PC-3 (cell line): ENCODE measurements around the gene BORCS5. TPM values are rescaled to one million over a fixed set of nuclear protein-coding genes. Genes with fewer than 3 reads are reported as not detected.

Source experiments
- ATAC-seq: fragments of 200-7000 bp; cut with Tn5 transposase; 2 replicates; pipeline ENCODE4 v1.9.1; 2020; ENCODE audit warnings: mild to moderate bottlenecking, moderate library complexity
- BruUV-seq: library from RNA; stranded (reverse); fragments of 400-500 nt; replicated peaks from 2 replicates; lab custom pipeline; 2021; lab: Mats Ljungman, UMichigan
- CTCF ChIA-PET: fragments of 300-600 bp; sonication (Branson Sonifier 250); formaldehyde crosslinking; loops from one replicate; lab custom pipeline; 2022; ENCODE audit warnings: antibody characterized with exemption; lab: Charles Lee
- POLR2A ChIA-PET: fragments of 300-600 bp; sonication (Branson Sonifier 250); formaldehyde crosslinking; loops from one replicate; lab custom pipeline; 2022; ENCODE audit warnings: antibody characterized with exemption; ENCODE audit not compliant: unreplicated experiment; lab: Charles Lee
- DNase-seq: peaks from one replicate; pipeline ENCODE4 v3.0.0-alpha.2; 2015
- H2AFZ ChIP-seq: fragments of 300-600 bp; sonication (generic); 2 replicates; pipeline ENCODE4 v1.6.0; 2016; ENCODE audit warnings: antibody characterized with exemption, low read length
- H3F3A ChIP-seq: fragments of 300-600 bp; sonication (generic); one replicate; pipeline ENCODE4 v1.6.0; 2017; ENCODE audit warnings: antibody characterized with exemption, low read length, control low read depth, mild to moderate bottlenecking; ENCODE audit not compliant: unreplicated experiment
- H3K27ac ChIP-seq: fragments of 300-600 bp; sonication (generic); 2 replicates; pipeline ENCODE4 v1.5.1; 2016; ENCODE audit warnings: mild to moderate bottlenecking, low read length
- H3K27me3 ChIP-seq: fragments of 300-600 bp; sonication (generic); 2 replicates; pipeline ENCODE4 v1.6.1; 2016; ENCODE audit warnings: low read length, mixed read lengths
- H3K36me3 ChIP-seq: fragments of 300-600 bp; sonication (generic); 2 replicates; pipeline ENCODE4 v1.6.1; 2016; ENCODE audit warnings: low read depth, mixed run types, low read length, mixed read lengths
- H3K4me1 ChIP-seq: fragments of 300-600 bp; sonication (generic); 2 replicates; pipeline ENCODE4 v1.5.1; 2016; ENCODE audit warnings: low read length; ENCODE audit not compliant: insufficient read depth
- H3K4me2 ChIP-seq: fragments of 300-600 bp; sonication (generic); 2 replicates; pipeline ENCODE4 v1.6.0; 2016; ENCODE audit warnings: low read length
- H3K4me3 ChIP-seq: fragments of 300-600 bp; sonication (generic); 2 replicates; pipeline ENCODE4 v1.5.1; 2016; ENCODE audit warnings: mild to moderate bottlenecking, low read length, mixed read lengths
- H3K79me2 ChIP-seq: fragments of 300-600 bp; sonication (generic); 2 replicates; pipeline ENCODE4 v1.6.1; 2017; ENCODE audit warnings: low read length, mixed read lengths
- H3K9ac ChIP-seq: fragments of 300-600 bp; sonication (generic); 2 replicates; pipeline ENCODE4 v1.6.0; 2016; ENCODE audit warnings: mild to moderate bottlenecking, low read length
- H3K9me2 ChIP-seq: fragments of 300-600 bp; sonication (generic); replicated peaks from 2 replicates; pipeline ENCODE4 v1.6.1; 2016; ENCODE audit warnings: mixed run types, low read length, mixed read lengths
- H3K9me3 ChIP-seq: fragments of 300-600 bp; sonication (generic); 2 replicates; pipeline ENCODE4 v1.6.1; 2016; ENCODE audit warnings: low read length, mixed read lengths
- H4K20me1 ChIP-seq: fragments of 300-600 bp; sonication (generic); 2 replicates; pipeline ENCODE4 v1.6.1; 2016; ENCODE audit warnings: low read length, mixed read lengths
- CTCF ChIP-seq: fragments of 300-600 bp; sonication (generic); conservative IDR thresholded peaks from 2 replicates; pipeline ENCODE4 v1.5.1; 2017; ENCODE audit warnings: antibody characterized with exemption, low read depth, mild to moderate bottlenecking, low read length
- EZH2 ChIP-seq: fragments of 300-600 bp; sonication (generic); IDR thresholded peaks from one replicate; pipeline ENCODE4 v1.6.1; 2017; ENCODE audit warnings: antibody characterized with exemption, mild to moderate bottlenecking, low read length; ENCODE audit not compliant: unreplicated experiment
- EZH2phosphoT487 ChIP-seq: fragments of 300-600 bp; sonication (generic); IDR thresholded peaks from 2 replicates; pipeline ENCODE4 v1.6.1; 2018; ENCODE audit warnings: mild to moderate bottlenecking, antibody characterized with exemption, low read length, borderline replicate concordance
- intact Hi-C: fragments of 100-400 bp; cut with micrococcal nuclease; formaldehyde crosslinking; loops from 2 replicates; pipeline ENCODE4 v1.9.0; 2023
- total RNA-seq: library from RNA; depleted of rRNA; stranded (reverse); fragments of >200 nt; gene quantifications from 2 replicates; pipeline ENCODE4 v1.2.3, GENCODE V29; 2014

BORCS5 gene
- total RNA-seq, 1 experiment from 2014 or later: 2.3 TPM

DNA sequence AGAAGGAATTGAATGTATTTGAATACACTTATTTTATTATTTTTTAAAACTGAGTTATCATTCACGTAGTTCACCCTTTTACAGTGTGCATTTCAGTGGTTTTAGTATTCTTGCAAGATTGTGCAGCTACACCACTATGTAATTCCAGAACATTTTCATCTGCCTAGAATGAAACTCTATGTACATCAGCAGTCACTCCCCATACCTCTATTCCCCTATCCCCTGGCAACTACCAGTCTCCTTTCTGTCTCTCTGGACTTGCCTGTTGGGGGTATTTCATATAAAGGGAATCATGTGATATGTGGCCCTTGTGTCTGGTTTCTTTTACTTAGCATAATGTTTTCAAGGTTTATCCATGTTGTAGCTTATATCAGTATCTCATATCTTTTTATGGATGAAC, 96.8 kb downstream of the BORCS5 start:
- Histone ChIP-seq H4K20me1 (no peaks in the 10 kb centered on the region), H3K9me2 (no peaks in the 10 kb centered on the region), H3K36me3 (no peaks in the 10 kb centered on the region), H3K9me3 (no peaks in the 10 kb centered on the region), H3F3A (no peaks in the 10 kb centered on the region), H3K4me1 (peaks cover 22% of the 10 kb centered on the region), H3K27me3 (no peaks in the 10 kb centered on the region), H3K9ac (no peak overlapping the region), H3K79me2 (no peaks in the 10 kb centered on the region), H3K27ac (no peak overlapping the region), H3K4me3 (no peak overlapping the region), H3K4me2 (no peak overlapping the region), H2AFZ (no peak overlapping the region)
- DNase-seq (no peak), ATAC-seq (no peak)
- POLR2A ChIA-PET: no interaction called here
- no TSS peak for BruUV-seq
- CTCF ChIA-PET: no interaction called here
- TF ChIP-seq EZH2 (no peak), EZH2phosphoT487 (no peak), CTCF (no peak)
- intact Hi-C loops: no loop called here

DNA sequence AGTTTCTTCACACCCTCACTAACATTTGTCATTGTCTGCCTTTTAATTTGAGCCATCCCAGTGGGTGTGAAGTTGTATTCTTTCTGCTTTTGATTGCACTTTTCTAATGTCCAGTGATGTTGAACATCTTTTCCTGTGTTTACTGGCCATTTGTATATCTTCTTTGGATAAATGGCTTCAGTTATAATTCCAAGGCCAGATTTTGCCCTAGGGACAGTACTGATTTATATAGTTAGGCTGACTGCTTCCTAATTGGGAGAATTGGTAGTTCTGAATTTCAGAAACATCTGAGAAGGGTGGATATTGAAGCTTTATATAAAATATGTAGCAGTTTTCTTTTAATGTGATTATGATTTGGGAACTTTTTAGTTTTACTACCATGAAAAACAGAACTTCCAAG, 97.4 kb downstream of the BORCS5 start:
- Histone ChIP-seq H3K9me3 (no peaks in the 10 kb centered on the region), H3K4me3 (no peak overlapping the region), H3K4me1 (peaks cover 21% of the 10 kb centered on the region), H3K27ac (no peak overlapping the region), H3K27me3 (no peaks in the 10 kb centered on the region), H4K20me1 (no peaks in the 10 kb centered on the region), H3K9me2 (no peaks in the 10 kb centered on the region), H2AFZ (no peak overlapping the region), H3K4me2 (no peak overlapping the region), H3K9ac (no peak overlapping the region), H3K36me3 (no peaks in the 10 kb centered on the region), H3F3A (no peaks in the 10 kb centered on the region), H3K79me2 (no peaks in the 10 kb centered on the region)
- CTCF ChIA-PET: no interaction called here
- POLR2A ChIA-PET: interaction anchor here (0.6 kb wide), 1 partner anchor 15 kb away, joined by 5 read pairs; no protein-coding TSS in a partner anchor
- intact Hi-C loops: no loop called here
- ATAC-seq (no peak), DNase-seq (no peak)
- TF ChIP-seq EZH2phosphoT487: no peak
- TF ChIP-seq CTCF: no peak
- no peak for TF ChIP-seq EZH2
- no TSS peak for BruUV-seq

- Histone ChIP-seq H3K27ac (no peak overlapping the region), H3K4me1 (no peaks in the 10 kb centered on the region), H3K4me3 (no peak overlapping the region), H3K4me2 (no peak overlapping the region), H3K9me2 (no peaks in the 10 kb centered on the region), H3K36me3 (no peaks in the 10 kb centered on the region), H3K79me2 (no peaks in the 10 kb centered on the region), H2AFZ (no peak overlapping the region), H3K27me3 (no peaks in the 10 kb centered on the region), H3F3A (no peaks in the 10 kb centered on the region), H3K9ac (no peak overlapping the region), H3K9me3 (no peaks in the 10 kb centered on the region), H4K20me1 (no peaks in the 10 kb centered on the region)
- intact Hi-C loops: no loop called here
- POLR2A ChIA-PET: no interaction called here
- no peak for ATAC-seq
- DNase-seq: no peak
- CTCF ChIA-PET: no interaction called here
- TF ChIP-seq EZH2: no peak
- TF ChIP-seq CTCF: no peak
- TF ChIP-seq EZH2phosphoT487: no peak
- no TSS peak for BruUV-seq
These were observed 99.8 kb downstream of the BORCS5 start for GRCh38 chr12:12456637-12457036.
